ENCODE measurements around the gene ARHGAP23. TPM values are rescaled to one million over a fixed set of nuclear protein-coding genes. Genes with fewer than 3 reads are reported as not detected.
A peak's percentile ranks its signal among the peaks of the same experiment; 100 is the strongest.

Gene ARHGAP23
- total RNA-seq, 5 donors from 2014 or later (not counting 1 experiment from before 2014, with no cell fraction given), result 0.40 to 1.2 (median 0.61) TPM

DNA sequence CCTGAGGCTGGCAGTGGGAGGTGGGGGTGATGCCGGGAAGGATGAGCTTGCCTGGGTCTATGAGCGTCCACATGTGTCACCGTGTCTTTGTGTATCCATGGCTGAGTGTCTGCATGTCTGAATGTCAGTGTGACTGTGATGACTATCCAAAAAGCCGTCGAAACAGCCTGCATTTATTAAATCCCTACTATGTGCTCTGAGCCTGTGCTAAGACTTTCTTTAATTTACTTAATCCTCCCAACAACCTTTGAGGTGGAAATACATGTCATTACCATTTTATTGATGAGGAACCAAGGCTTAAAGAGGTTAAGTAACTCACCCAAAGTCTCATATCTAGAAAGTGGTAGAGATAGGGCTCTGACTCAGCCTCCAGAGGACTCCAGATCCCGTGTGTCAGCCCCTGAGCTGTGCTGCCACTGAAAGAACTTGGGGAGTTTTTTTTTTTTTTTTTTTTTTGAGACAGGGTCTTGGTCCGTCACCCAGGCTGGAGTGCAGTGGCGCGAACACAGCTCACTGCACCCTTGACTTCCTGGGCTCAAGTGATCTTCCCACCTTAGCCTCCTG, 20.0 kb downstream of the ARHGAP23 start:
- Mint-ChIP-seq H3K4me1 (peaks cover 13 to 16% (median 15%) of the 10 kb centered on the region in 3 donors), H3K9me3 (no peaks in the 10 kb centered on the region), H3K27me3 (peaks cover 16 to 31% of the 10 kb centered on the region in 2 donors), H3K27ac (no peak overlapping the region), H3K4me3 (no peak overlapping the region), H3K36me3 (no peaks in the 10 kb centered on the region)
- Histone ChIP-seq H3K36me3 (ENCODE audit: control insufficient read depth in 2 of 2, extremely low read depth in 1 of 2, insufficient read depth in 1 of 2, low read length in 1 of 2) (no peaks in the 10 kb centered on the region), H3K4me1 (ENCODE audit: control insufficient read depth in 1 of 2, extremely low read depth in 1 of 2, insufficient read depth in 2 of 2, low read length in 2 of 2) (peaks cover 0 to 12% of the 10 kb centered on the region in 2 experiments), H3K9me3 (no peaks in the 10 kb centered on the region), H3K27ac (ENCODE audit: low read length) (no peak overlapping the region), H3K27me3 (replicated peaks in 1 of 2; ENCODE audit: control insufficient read depth in 2 of 2, extremely low read depth in 1 of 2, insufficient read depth in 2 of 2, low read length in 1 of 2) (peaks cover 0 to 58% of the 10 kb centered on the region in 2 experiments), H3K4me3 (ENCODE audit: control insufficient read depth in 1 of 2, extremely low read depth in 1 of 2, low read length in 1 of 2) (no peak overlapping the region)
- ATAC-seq (replicated peaks in 1 of 4) (no peak), DNase-seq (no peak)
- no CpG with 5 or more reads among the region's 9 CpGs for WGBS (ENCODE audit: insufficient coverage)
- ChIA-PET CTCF (no interaction called here), POLR2A (no interaction called here)

DNA sequence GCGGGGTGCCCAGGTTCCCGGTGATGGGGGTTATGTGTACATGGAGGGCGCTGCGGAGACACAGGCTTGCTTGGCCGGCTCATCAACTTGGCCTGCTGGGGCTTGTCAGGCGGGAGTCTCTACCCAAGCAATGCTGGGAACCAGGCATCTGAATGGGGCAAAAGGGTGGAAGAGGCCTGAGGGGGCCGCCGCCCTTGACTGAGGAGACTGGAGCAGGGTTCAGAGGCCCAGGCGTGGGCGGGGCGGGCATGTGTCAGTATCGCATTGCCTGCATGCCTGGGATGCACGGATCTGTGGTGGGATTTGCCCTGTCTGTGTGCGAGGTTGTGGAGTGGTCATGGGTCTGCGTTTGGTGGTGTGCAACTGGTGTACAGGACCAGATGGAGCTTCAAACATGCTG, 21.1 kb downstream of the ARHGAP23 start:
- Mint-ChIP-seq H3K9me3 (no peaks in the 10 kb centered on the region), H3K4me1 (peaks cover 12 to 15% (median 12%) of the 10 kb centered on the region in 3 donors), H3K36me3 (no peaks in the 10 kb centered on the region), H3K27ac (no peak overlapping the region), H3K27me3 (peaks cover 17 to 33% of the 10 kb centered on the region in 2 donors), H3K4me3 (no peak overlapping the region)
- ATAC-seq (replicated peaks in 1 of 4) (no peak), DNase-seq (no peak)
- Histone ChIP-seq H3K9me3 (no peaks in the 10 kb centered on the region), H3K36me3 (ENCODE audit: control insufficient read depth in 2 of 2, extremely low read depth in 1 of 2, insufficient read depth in 1 of 2, low read length in 1 of 2) (no peaks in the 10 kb centered on the region), H3K27me3 (replicated peaks in 1 of 2; ENCODE audit: control insufficient read depth in 2 of 2, extremely low read depth in 1 of 2, insufficient read depth in 2 of 2, low read length in 1 of 2) (peaks cover 0 to 56% of the 10 kb centered on the region in 2 experiments), H3K4me3 (ENCODE audit: control insufficient read depth in 1 of 2, extremely low read depth in 1 of 2, low read length in 1 of 2) (no peak overlapping the region), H3K27ac (ENCODE audit: low read length) (no peak overlapping the region), H3K4me1 (ENCODE audit: control insufficient read depth in 1 of 2, extremely low read depth in 1 of 2, insufficient read depth in 2 of 2, low read length in 2 of 2) (peaks cover 0 to 8% of the 10 kb centered on the region in 2 experiments)
- CTCF ChIA-PET, result interaction anchor here in 1 of 2 donors (0.5 kb wide), 1 partner anchor 60 kb away, joined by 3 read pairs; no protein-coding TSS in a partner anchor
- WGBS (ENCODE audit: insufficient coverage), result 84% methylated on average over 14 of the region's 15 CpGs
- POLR2A ChIA-PET, result no interaction called here

DNA sequence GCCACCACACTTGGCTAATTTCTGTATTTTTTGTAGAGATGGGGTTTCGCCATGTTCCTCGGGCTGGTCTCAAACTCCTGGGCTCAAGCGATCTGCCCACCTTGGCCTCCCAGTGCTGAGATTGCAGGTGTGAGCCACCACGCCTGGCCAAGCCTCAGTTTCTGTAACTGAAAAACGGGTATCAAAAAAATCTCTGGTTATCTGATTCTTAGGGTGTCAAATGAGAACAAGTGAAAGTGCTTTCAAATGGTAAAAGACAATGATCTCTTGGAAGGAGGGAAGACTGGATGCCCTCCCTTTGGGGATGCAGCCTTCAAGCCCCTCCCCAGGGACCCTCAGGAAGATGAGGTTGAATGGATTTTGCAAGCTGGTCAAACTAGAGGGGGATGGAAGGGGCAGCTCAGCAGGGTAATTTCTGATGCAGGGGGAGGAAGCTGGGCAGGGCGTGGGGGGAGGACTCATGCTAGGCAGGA, 22.3 kb downstream of the ARHGAP23 start:
- peaks cover 25 to 42% of the 10 kb centered on the region in 2 donors for H3K27me3 Mint-ChIP-seq
- Histone ChIP-seq H3K4me3 (ENCODE audit: control insufficient read depth in 1 of 2, extremely low read depth in 1 of 2, low read length in 1 of 2) (no peak overlapping the region), H3K9me3 (no peaks in the 10 kb centered on the region), H3K27ac (ENCODE audit: low read length) (no peak overlapping the region), H3K4me1 (ENCODE audit: control insufficient read depth in 1 of 2, extremely low read depth in 1 of 2, insufficient read depth in 2 of 2, low read length in 2 of 2) (peaks cover 4 to 8% of the 10 kb centered on the region in 2 experiments), H3K27me3 (replicated peaks in 1 of 2; ENCODE audit: control insufficient read depth in 2 of 2, extremely low read depth in 1 of 2, insufficient read depth in 2 of 2, low read length in 1 of 2) (peaks cover 0 to 63% of the 10 kb centered on the region in 2 experiments), H3K36me3 (ENCODE audit: control insufficient read depth in 2 of 2, extremely low read depth in 1 of 2, insufficient read depth in 1 of 2, low read length in 1 of 2) (no peaks in the 10 kb centered on the region)
- no peak for DNase-seq
- H3K4me3 Mint-ChIP-seq, result no peak overlapping the region
- no peaks in the 10 kb centered on the region for H3K9me3 Mint-ChIP-seq
- ATAC-seq (replicated peaks in 1 of 4), result no peak
- H3K27ac Mint-ChIP-seq, result no peak overlapping the region
- H3K4me1 Mint-ChIP-seq, result peaks cover 17 to 22% (median 19%) of the 10 kb centered on the region in 3 donors
- 73% methylated on average over 3 of the region's 6 CpGs for WGBS (ENCODE audit: insufficient coverage)
- POLR2A ChIA-PET, result no interaction called here
- CTCF ChIA-PET, result no interaction called here
- no peaks in the 10 kb centered on the region for H3K36me3 Mint-ChIP-seq

DNA sequence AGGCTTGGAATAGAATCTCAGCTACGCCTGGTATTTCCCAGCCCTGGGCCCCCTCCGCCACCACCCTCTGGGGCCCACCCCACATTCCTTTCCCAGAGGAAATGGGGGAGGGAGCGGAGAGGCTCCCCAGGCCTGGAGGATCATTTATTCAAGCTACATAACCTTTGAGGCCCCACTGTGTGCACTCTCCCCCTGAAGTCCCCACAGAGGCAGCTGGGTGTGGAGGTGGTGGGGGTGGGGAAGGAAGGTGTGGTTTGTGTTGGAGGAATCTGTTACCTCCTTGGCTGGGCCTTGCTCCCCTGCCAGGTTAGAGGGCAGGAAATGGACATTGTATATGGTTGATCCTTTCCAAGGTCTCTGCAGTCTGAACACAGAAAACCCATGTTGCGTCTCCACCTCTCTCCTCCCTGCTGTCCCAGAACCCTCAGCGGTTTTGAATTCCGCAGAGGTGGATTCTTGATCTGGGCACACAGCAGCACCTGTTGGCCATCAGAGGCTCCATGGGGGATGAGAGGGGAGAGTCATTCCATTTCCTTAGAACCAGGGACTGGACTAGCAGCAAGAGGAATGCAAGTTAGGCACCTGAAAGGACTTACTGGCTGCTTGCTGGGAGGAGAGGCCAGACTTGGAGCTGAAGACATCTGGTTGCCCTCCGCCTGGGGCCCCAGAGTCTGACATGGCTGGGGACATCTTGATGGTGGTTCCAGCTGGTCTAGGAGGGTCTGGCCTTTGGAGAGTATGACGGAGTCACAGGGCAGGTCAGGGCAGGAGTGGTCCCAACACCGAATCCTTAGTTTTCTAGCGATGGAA, 23.0 kb downstream of the ARHGAP23 start:
- no peaks in the 10 kb centered on the region for H3K36me3 Mint-ChIP-seq
- H3K4me3 Mint-ChIP-seq, result no peak overlapping the region
- Histone ChIP-seq H3K27ac (ENCODE audit: low read length) (no peak overlapping the region), H3K27me3 (replicated peaks in 1 of 2; ENCODE audit: control insufficient read depth in 2 of 2, extremely low read depth in 1 of 2, insufficient read depth in 2 of 2, low read length in 1 of 2) (peaks cover 0 to 69% of the 10 kb centered on the region in 2 experiments), H3K36me3 (ENCODE audit: control insufficient read depth in 2 of 2, extremely low read depth in 1 of 2, insufficient read depth in 1 of 2, low read length in 1 of 2) (no peaks in the 10 kb centered on the region), H3K4me1 (ENCODE audit: control insufficient read depth in 1 of 2, extremely low read depth in 1 of 2, insufficient read depth in 2 of 2, low read length in 2 of 2) (peaks cover 4 to 8% of the 10 kb centered on the region in 2 experiments), H3K4me3 (ENCODE audit: control insufficient read depth in 1 of 2, extremely low read depth in 1 of 2, low read length in 1 of 2) (no peak overlapping the region), H3K9me3 (no peaks in the 10 kb centered on the region)
- ChIA-PET POLR2A (no interaction called here), CTCF (no interaction called here)
- no peak overlapping the region for H3K27ac Mint-ChIP-seq
- ATAC-seq (replicated peaks in 1 of 4), result no peak
- no peaks in the 10 kb centered on the region for H3K9me3 Mint-ChIP-seq
- peaks cover 17 to 22% (median 19%) of the 10 kb centered on the region in 3 donors for H3K4me1 Mint-ChIP-seq
- DNase-seq, result no peak
- 83% methylated on average over 2 of the region's 10 CpGs for WGBS (ENCODE audit: insufficient coverage)
- peaks cover 25 to 47% of the 10 kb centered on the region in 2 donors for H3K27me3 Mint-ChIP-seq

DNA sequence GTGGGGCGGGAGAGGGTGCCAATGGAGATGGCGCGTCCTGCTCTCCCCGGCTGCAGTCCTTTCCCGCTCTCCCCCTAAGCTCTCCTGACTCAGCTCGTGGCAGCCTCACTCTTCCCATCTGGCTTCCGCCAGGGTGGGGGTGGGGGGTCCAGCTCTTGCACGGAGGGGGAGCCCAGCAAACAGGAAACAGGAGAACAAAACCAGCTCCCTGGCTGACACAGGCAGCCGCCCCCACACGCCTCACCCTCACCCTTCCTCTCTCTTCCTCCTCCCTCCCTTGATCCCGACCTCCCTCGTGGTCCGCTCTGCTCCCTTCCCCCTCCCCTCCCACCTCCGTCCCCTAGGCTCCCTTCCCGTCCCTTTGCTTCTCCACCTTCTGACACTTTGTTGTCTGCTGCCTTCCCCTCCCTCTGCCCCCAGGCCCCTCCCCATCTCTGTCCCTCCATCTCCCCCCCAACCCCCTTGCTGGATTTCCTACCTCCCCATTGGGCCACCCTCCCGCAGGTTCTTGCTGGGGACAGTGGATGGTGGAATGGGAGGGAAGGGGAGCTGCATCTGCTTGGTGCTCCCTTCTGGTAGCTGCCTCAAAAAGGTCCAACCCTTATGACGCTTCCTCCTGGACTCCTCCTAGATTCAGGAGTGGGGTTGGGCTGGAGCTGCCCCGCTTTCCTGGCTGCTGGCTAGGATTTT, 23.7 kb downstream of the ARHGAP23 start:
- Histone ChIP-seq H3K9me3 (no peaks in the 10 kb centered on the region), H3K4me3 (ENCODE audit: control insufficient read depth in 1 of 2, extremely low read depth in 1 of 2, low read length in 1 of 2) (no peak overlapping the region), H3K36me3 (ENCODE audit: control insufficient read depth in 2 of 2, extremely low read depth in 1 of 2, insufficient read depth in 1 of 2, low read length in 1 of 2) (no peaks in the 10 kb centered on the region), H3K4me1 (ENCODE audit: control insufficient read depth in 1 of 2, extremely low read depth in 1 of 2, insufficient read depth in 2 of 2, low read length in 2 of 2) (peaks cover 4 to 8% of the 10 kb centered on the region in 2 experiments), H3K27me3 (replicated peaks in 1 of 2; ENCODE audit: control insufficient read depth in 2 of 2, extremely low read depth in 1 of 2, insufficient read depth in 2 of 2, low read length in 1 of 2) (peaks cover 0 to 73% of the 10 kb centered on the region in 2 experiments), H3K27ac (ENCODE audit: low read length) (no peak overlapping the region)
- 25% methylated on average over 11 of the region's 18 CpGs for WGBS (ENCODE audit: insufficient coverage)
- peaks cover 17 to 22% (median 19%) of the 10 kb centered on the region in 3 donors for H3K4me1 Mint-ChIP-seq
- ATAC-seq (replicated peaks in 1 of 4) (no peak), DNase-seq (no peak)
- H3K27ac Mint-ChIP-seq, result peak overlapping the region in 1 of 2 donors; percentile 47
- ChIA-PET CTCF (interaction anchor here in 1 of 2 donors (0.6 kb wide), 1 partner anchor 8 kb away, joined by 3 read pairs; no protein-coding TSS in a partner anchor), POLR2A (no interaction called here)
- H3K9me3 Mint-ChIP-seq, result no peaks in the 10 kb centered on the region
- peak overlapping the region in 1 of 3 donors; percentile 78 for H3K4me3 Mint-ChIP-seq
- peaks cover 25 to 51% of the 10 kb centered on the region in 2 donors for H3K27me3 Mint-ChIP-seq
- no peaks in the 10 kb centered on the region for H3K36me3 Mint-ChIP-seq

DNA sequence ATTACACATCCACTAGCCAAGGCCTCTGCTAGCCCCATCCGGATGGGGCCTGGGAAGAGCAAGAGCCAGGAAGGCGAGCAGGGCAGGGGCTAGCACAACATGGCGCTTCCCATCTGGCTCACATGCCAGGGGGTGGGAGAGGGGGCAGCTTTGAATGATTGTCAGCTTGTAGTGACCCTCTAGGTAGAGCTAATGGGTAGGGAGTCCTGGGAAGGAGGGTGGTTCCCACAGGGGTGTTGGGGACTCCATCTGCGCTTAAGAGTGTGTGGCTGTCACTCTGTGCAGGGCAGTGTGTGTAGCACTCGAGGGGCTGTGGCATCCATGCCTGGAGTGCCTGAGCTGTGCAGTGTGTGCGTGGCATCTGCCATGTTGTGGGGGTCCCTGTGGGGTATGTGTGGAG, 24.5 kb downstream of the ARHGAP23 start:
- WGBS (ENCODE audit: insufficient coverage), result 83% methylated on average over 4 of the region's 6 CpGs
- DNase-seq (no peak), ATAC-seq (replicated peaks in 1 of 4) (no peak)
- Mint-ChIP-seq H3K36me3 (no peaks in the 10 kb centered on the region), H3K9me3 (no peaks in the 10 kb centered on the region), H3K4me1 (peaks cover 17 to 22% (median 19%) of the 10 kb centered on the region in 3 donors), H3K27ac (peak overlapping the region in 1 of 2 donors; percentile 47), H3K27me3 (peaks cover 31 to 57% of the 10 kb centered on the region in 2 donors), H3K4me3 (peak overlapping the region in 2 of 3 donors; percentile 25 to 78)
- H3K9me3 ChIP-seq, result no peaks in the 10 kb centered on the region
- no peaks in the 10 kb centered on the region for H3K36me3 ChIP-seq (ENCODE audit: control insufficient read depth in 2 of 2, extremely low read depth in 1 of 2, insufficient read depth in 1 of 2, low read length in 1 of 2)
- no peak overlapping the region for H3K27ac ChIP-seq (ENCODE audit: low read length)
- no peak overlapping the region for H3K4me3 ChIP-seq (ENCODE audit: control insufficient read depth in 1 of 2, extremely low read depth in 1 of 2, low read length in 1 of 2)
- POLR2A ChIA-PET, result no interaction called here
- CTCF ChIA-PET, result no interaction called here
- peaks cover 0 to 70% of the 10 kb centered on the region in 2 experiments for H3K27me3 ChIP-seq (replicated peaks in 1 of 2; ENCODE audit: control insufficient read depth in 2 of 2, extremely low read depth in 1 of 2, insufficient read depth in 2 of 2, low read length in 1 of 2)
- peaks cover 4 to 8% of the 10 kb centered on the region in 2 experiments for H3K4me1 ChIP-seq (ENCODE audit: control insufficient read depth in 1 of 2, extremely low read depth in 1 of 2, insufficient read depth in 2 of 2, low read length in 2 of 2)

Measured in T-cell (primary cell).